GM12801 (cell line): Measurements from ENCODE around the gene HECTD4.

ENCODE experiments used
- TF ChIP-seq, protein P1 (sequence below): IDR thresholded peaks from one replicate; pipeline ENCODE4 v1.5.1; 2011; ENCODE audit warnings: control low read depth; ENCODE audit not compliant: insufficient read length; ENCODE audit errors: extremely low read depth

HECTD4 gene

GRCh38 chr12:112170971-112171596, 211.1 kb downstream of the HECTD4 start:
- TF ChIP-seq, protein P1, sequence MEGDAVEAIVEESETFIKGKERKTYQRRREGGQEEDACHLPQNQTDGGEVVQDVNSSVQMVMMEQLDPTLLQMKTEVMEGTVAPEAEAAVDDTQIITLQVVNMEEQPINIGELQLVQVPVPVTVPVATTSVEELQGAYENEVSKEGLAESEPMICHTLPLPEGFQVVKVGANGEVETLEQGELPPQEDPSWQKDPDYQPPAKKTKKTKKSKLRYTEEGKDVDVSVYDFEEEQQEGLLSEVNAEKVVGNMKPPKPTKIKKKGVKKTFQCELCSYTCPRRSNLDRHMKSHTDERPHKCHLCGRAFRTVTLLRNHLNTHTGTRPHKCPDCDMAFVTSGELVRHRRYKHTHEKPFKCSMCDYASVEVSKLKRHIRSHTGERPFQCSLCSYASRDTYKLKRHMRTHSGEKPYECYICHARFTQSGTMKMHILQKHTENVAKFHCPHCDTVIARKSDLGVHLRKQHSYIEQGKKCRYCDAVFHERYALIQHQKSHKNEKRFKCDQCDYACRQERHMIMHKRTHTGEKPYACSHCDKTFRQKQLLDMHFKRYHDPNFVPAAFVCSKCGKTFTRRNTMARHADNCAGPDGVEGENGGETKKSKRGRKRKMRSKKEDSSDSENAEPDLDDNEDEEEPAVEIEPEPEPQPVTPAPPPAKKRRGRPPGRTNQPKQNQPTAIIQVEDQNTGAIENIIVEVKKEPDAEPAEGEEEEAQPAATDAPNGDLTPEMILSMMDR: no peak

GRCh38 chr12:112170376-112170775, 211.9 kb downstream of the HECTD4 start:
- TF ChIP-seq, protein P1: no peak

GRCh38 chr12:112169966-112170365, 212.3 kb downstream of the HECTD4 start:
- TF ChIP-seq, protein P1: no peak

DNA sequence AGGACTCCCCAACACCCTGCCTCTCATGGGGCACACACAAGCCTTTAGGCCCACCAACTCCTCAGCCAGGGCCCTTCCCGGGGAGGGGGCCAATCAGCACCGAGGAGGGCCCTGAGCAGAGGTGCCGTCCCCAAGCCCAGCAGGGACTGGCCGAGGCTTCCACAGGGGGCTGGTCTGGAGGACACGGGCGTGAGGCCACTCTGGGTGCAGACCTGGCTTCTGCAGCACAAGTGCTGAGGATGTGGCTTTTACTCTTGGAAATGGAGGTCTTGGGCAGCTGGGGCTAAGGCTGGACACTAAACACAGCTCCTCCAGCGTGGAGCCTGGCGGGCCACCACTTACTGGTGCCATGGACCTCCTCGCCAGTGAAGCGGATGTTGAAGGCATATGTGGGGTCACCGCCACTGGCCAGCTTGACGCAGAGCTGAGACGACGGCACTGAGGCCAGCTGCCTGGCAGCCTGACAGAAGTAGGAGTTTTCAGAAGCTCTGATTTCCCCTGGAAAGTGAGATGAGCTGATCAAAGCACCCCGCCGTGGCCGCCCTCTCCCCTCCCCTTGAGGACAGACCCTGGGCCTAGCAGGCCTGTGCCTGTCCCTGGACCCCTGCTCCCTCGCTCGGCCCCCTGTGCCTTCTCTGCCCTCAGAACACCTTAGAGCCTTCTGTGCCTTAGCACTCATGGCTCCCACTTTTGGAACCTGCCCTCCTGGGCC, 212.9 kb downstream of the HECTD4 start:
- TF ChIP-seq, protein P1: no peak

- TF ChIP-seq, protein P1: no peak
Observed at GRCh38 chr12:112168561-112168971, 213.7 kb downstream of the HECTD4 start.

DNA sequence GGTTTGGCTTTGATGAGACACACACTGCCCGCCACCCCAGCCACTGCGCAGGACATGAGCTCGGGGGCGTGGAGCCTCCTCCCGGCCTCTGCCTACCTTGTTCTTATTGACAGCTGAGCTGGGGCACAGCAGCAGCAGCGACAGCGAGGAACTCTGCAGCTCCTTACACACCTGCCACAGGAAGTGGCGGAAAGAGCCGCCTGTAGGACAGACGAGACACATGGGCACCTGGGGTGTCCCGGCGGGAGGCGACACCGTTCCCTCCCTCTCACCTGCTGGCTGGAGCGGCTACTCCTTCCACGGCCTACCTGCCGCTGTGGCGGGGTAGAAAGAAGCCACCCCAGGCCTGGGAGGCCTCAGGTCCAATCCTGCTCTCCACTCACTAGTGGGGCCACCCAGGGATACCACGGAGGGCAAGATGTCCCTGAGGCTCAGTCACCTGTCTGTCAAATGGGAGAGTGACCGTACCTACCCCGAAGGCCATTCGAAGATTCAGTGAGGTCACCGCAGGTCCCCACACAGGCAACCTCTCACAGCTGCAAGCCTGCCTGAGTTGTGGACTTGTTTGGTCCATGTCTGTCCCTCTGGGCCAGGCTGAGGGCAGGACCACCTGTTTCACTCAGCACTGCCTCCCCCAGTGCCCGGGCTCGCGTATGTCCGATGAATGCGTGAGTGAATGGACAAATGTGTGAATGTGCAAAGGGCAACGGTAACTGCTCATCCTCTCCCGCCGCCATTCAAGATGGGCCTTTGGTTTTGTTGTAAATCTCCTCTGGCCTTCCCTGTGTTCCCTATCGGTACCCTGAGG, 214.3 kb downstream of the HECTD4 start:
- TF ChIP-seq, protein P1: no peak

- TF ChIP-seq, protein P1: no peak
Observed at GRCh38 chr12:112167031-112167461, 215.2 kb downstream of the HECTD4 start.
